ENCODE results near the gene TMC4.
A peak's percentile ranks its signal among the peaks of the same experiment; 100 is the strongest.

Gene TMC4

DNA sequence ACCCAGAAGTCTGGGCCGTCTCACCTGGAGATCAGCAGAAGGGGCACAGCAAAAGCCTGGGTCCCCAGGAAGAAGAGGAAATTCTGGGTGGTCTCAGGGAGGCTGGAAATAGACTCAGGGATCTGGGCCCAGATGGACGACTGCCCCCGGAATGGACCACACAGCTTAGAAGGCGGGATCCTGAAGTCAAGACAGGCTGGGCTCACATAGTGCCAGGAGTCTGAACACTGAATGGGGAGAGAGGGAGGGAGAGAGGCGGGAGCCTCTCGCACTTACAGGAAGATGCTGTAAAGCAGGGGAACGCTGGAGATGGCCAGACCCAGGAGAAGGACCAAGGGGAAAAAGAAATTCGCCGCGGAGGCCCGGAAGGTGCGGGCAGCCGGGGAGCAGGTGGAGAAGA is 12.1 kb downstream of the TMC4 start:
- Histone ChIP-seq H3K36me3 (ENCODE audit: insufficient read depth, low read length) (peaks cover 11% of the 10 kb centered on the region; the same call in 1 of the 2 replicates), H3F3A (ENCODE audit: low read depth) (no peaks in the 10 kb centered on the region), H3K79me2 (ENCODE audit: insufficient read depth, low read length) (peaks cover 39% of the 10 kb centered on the region), H4K20me1 (ENCODE audit: insufficient read depth, low read length, poor library complexity, severe bottlenecking) (peaks cover 12% of the 10 kb centered on the region), H3K4me3 (ENCODE audit: low read length, poor library complexity, severe bottlenecking) (peak overlapping the region; percentile 87), H3K4me1 (ENCODE audit: insufficient read depth, low read length, poor library complexity, severe bottlenecking) (peaks cover 21% of the 10 kb centered on the region), H3K27me3 (ENCODE audit: insufficient read depth, low read length, poor library complexity, severe bottlenecking) (no peaks in the 10 kb centered on the region), H3K9me2 (replicated peaks; ENCODE audit: low read depth, low read length) (no peaks in the 10 kb centered on the region), H3K9ac (ENCODE audit: low read depth, low read length, poor library complexity, severe bottlenecking) (peak overlapping the region; percentile 86), H3K9me3 (ENCODE audit: insufficient read depth, low read depth, low read length) (no peaks in the 10 kb centered on the region), H2AFZ (ENCODE audit: low read length) (no peak overlapping the region), H3K4me2 (ENCODE audit: low read depth, low read length, poor library complexity, severe bottlenecking) (peak overlapping the region; percentile 95)
- no peak for TF ChIP-seq EZH2phosphoT487 (IDR thresholded peaks at IDR 0.05; ENCODE audit: borderline replicate concordance)
- TF ChIP-seq, protein P1, sequence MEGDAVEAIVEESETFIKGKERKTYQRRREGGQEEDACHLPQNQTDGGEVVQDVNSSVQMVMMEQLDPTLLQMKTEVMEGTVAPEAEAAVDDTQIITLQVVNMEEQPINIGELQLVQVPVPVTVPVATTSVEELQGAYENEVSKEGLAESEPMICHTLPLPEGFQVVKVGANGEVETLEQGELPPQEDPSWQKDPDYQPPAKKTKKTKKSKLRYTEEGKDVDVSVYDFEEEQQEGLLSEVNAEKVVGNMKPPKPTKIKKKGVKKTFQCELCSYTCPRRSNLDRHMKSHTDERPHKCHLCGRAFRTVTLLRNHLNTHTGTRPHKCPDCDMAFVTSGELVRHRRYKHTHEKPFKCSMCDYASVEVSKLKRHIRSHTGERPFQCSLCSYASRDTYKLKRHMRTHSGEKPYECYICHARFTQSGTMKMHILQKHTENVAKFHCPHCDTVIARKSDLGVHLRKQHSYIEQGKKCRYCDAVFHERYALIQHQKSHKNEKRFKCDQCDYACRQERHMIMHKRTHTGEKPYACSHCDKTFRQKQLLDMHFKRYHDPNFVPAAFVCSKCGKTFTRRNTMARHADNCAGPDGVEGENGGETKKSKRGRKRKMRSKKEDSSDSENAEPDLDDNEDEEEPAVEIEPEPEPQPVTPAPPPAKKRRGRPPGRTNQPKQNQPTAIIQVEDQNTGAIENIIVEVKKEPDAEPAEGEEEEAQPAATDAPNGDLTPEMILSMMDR (conservative IDR thresholded peaks at IDR 0.05; ENCODE audit: low read length) = no peak

GRCh38 chr19:54160182-54160811 is 12.7 kb downstream of the TMC4 start:
- no peaks in the 10 kb centered on the region for H3K9me3 ChIP-seq (ENCODE audit: insufficient read depth, low read depth, low read length)
- H3K9ac ChIP-seq (ENCODE audit: low read depth, low read length, poor library complexity, severe bottlenecking) = peak overlapping the region; percentile 86
- peak overlapping the region; percentile 95 for H2AFZ ChIP-seq (ENCODE audit: low read length)
- H3F3A ChIP-seq (ENCODE audit: low read depth) = no peaks in the 10 kb centered on the region
- H3K4me2 ChIP-seq (ENCODE audit: low read depth, low read length, poor library complexity, severe bottlenecking) = peak overlapping the region; percentile 95
- peak overlapping the region; percentile 87 for H3K4me3 ChIP-seq (ENCODE audit: low read length, poor library complexity, severe bottlenecking)
- H3K9me2 ChIP-seq (replicated peaks; ENCODE audit: low read depth, low read length) = no peaks in the 10 kb centered on the region
- peaks cover 16% of the 10 kb centered on the region; the same call in 1 of the 2 replicates for H3K36me3 ChIP-seq (ENCODE audit: insufficient read depth, low read length)
- H3K27me3 ChIP-seq (ENCODE audit: insufficient read depth, low read length, poor library complexity, severe bottlenecking) = no peaks in the 10 kb centered on the region
- peaks cover 39% of the 10 kb centered on the region for H3K79me2 ChIP-seq (ENCODE audit: insufficient read depth, low read length)
- H4K20me1 ChIP-seq (ENCODE audit: insufficient read depth, low read length, poor library complexity, severe bottlenecking) = peaks cover 12% of the 10 kb centered on the region
- TF ChIP-seq EZH2phosphoT487 (IDR thresholded peaks at IDR 0.05; ENCODE audit: borderline replicate concordance) = no peak
- TF ChIP-seq, protein P1 (conservative IDR thresholded peaks at IDR 0.05; ENCODE audit: low read length) = no peak
- peaks cover 21% of the 10 kb centered on the region for H3K4me1 ChIP-seq (ENCODE audit: insufficient read depth, low read length, poor library complexity, severe bottlenecking)

DNA sequence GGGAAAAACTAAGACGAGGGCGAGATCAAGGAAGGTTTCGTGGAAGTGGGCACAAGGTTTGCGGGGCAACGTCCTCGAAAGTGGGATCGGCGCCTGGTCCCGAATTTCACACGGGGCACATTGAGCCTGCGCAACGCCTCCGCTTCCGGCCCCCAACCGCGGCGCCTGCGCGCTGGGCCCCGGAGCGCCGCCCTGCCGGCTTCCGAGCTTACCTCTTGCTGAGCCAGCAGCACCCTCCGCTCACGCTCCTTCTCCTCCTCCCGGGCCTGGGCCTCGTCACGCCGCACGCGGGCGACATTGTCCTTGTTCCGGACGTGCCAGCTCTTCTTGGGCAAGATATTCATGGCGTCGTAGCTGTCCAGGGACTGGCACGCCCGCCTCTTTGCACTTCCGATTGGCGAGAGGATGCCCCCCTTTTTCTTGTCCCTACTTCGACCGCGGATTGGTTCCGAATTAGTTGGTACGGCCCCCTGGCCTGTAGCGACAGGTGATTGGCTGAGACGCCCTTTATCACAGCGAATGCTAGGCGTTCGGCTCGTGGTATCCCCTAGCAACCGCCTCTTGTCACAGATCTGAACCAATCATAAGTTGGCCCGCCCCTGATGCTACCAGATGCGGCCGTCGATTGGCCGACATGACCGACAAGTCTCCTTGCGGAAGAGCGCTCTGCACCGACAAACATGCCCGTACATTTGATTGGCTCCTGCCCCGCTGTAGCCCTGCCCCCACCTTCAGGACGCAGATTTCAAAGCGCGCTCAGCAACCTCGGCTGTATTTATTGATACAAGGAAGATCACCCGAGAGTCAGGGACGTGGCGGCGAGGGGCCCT is 13.4 kb downstream of the TMC4 start, which contains the start of gene LENG1:
Gene LENG1 (minus strand): TSS at position 370 of the 830 bp plus-strand sequence. CDS start 26 bp downstream, at position 344.
- Histone ChIP-seq H2AFZ (ENCODE audit: low read length) (peak within 1 kb of the TSS; percentile 95), H3K4me3 (ENCODE audit: low read length, poor library complexity, severe bottlenecking) (peak within 1 kb of the TSS; percentile 87), H3K9me2 (replicated peaks; ENCODE audit: low read depth, low read length) (no peaks in the 10 kb centered on the region), H3K4me2 (ENCODE audit: low read depth, low read length, poor library complexity, severe bottlenecking) (peak within 1 kb of the TSS; percentile 95), H3F3A (ENCODE audit: low read depth) (peaks cover 5% of the 10 kb centered on the region; the same call in 1 of the 2 replicates), H3K4me1 (ENCODE audit: insufficient read depth, low read length, poor library complexity, severe bottlenecking) (peaks cover 21% of the 10 kb centered on the region), H3K36me3 (ENCODE audit: insufficient read depth, low read length) (peaks cover 23% of the 10 kb centered on the region; the same call in 1 of the 2 replicates), H3K9me3 (ENCODE audit: insufficient read depth, low read depth, low read length) (no peaks in the 10 kb centered on the region), H3K27me3 (ENCODE audit: insufficient read depth, low read length, poor library complexity, severe bottlenecking) (no peaks in the 10 kb centered on the region), H4K20me1 (ENCODE audit: insufficient read depth, low read length, poor library complexity, severe bottlenecking) (peaks cover 12% of the 10 kb centered on the region), H3K79me2 (ENCODE audit: insufficient read depth, low read length) (peaks cover 39% of the 10 kb centered on the region), H3K9ac (ENCODE audit: low read depth, low read length, poor library complexity, severe bottlenecking) (peak within 1 kb of the TSS; percentile 86)
- TF ChIP-seq, protein P1 (conservative IDR thresholded peaks at IDR 0.05; ENCODE audit: low read length) = peak; percentile 41
- no peak for TF ChIP-seq EZH2phosphoT487 (IDR thresholded peaks at IDR 0.05; ENCODE audit: borderline replicate concordance)
